Measurements from ENCODE around the gene MARK2. TPM values are rescaled to one million over a fixed set of nuclear protein-coding genes. Genes with fewer than 3 reads are reported as not detected.

MARK2 gene
- total RNA-seq, 4 donors from 2014 or later = 34.7 to 82.9 (median 72.1) TPM

DNA sequence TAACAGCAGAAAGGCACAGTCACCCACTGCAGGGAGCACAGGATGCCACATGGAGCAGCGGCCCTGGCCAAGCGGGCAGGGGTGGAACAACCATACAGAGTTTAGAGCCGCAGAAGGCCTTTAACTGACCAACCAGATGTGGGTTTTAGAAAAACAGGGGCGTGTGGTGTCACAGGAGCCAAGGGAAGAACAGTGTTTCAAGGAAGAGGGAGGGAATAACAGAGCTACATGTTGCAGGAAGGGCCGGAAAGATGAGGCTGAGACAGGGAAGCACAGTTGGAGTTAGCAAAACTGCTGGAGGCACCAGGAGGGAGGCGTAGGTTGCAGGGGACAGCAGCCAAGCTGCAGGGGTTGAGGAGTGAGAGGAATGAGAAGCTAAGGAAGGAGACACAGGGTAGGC is 92.1 kb downstream of the MARK2 start:
- Histone ChIP-seq H3K27me3 (no peaks in the 10 kb centered on the region), H3K36me3 (no peaks in the 10 kb centered on the region), H3K27ac (no peak overlapping the region), H3K4me3 (no peak overlapping the region), H3K9me3 (no peaks in the 10 kb centered on the region), H3K4me1 (no peaks in the 10 kb centered on the region)
- no peak for DNase-seq
- TF ChIP-seq, protein P1, sequence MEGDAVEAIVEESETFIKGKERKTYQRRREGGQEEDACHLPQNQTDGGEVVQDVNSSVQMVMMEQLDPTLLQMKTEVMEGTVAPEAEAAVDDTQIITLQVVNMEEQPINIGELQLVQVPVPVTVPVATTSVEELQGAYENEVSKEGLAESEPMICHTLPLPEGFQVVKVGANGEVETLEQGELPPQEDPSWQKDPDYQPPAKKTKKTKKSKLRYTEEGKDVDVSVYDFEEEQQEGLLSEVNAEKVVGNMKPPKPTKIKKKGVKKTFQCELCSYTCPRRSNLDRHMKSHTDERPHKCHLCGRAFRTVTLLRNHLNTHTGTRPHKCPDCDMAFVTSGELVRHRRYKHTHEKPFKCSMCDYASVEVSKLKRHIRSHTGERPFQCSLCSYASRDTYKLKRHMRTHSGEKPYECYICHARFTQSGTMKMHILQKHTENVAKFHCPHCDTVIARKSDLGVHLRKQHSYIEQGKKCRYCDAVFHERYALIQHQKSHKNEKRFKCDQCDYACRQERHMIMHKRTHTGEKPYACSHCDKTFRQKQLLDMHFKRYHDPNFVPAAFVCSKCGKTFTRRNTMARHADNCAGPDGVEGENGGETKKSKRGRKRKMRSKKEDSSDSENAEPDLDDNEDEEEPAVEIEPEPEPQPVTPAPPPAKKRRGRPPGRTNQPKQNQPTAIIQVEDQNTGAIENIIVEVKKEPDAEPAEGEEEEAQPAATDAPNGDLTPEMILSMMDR (IDR thresholded peaks at IDR 0.05) = no peak
- TF ChIP-seq POLR2A (IDR thresholded peaks at IDR 0.05) = no peak

- TF ChIP-seq, protein P1 (IDR thresholded peaks at IDR 0.05) = no peak
- no peak for TF ChIP-seq POLR2A (IDR thresholded peaks at IDR 0.05)
- Histone ChIP-seq H3K27ac (no peak overlapping the region), H3K27me3 (no peaks in the 10 kb centered on the region), H3K9me3 (no peaks in the 10 kb centered on the region), H3K4me1 (no peaks in the 10 kb centered on the region), H3K4me3 (no peak overlapping the region), H3K36me3 (no peaks in the 10 kb centered on the region)
- no peak for DNase-seq
Observed at GRCh38 chr11:63931876-63932275, 93.0 kb downstream of the MARK2 start.

GRCh38 chr11:63933459-63933858 is 94.5 kb downstream of the MARK2 start:
- Histone ChIP-seq H3K4me1 (peaks cover 0 to 6% (median 0%) of the 10 kb centered on the region in 4 donors), H3K27me3 (no peaks in the 10 kb centered on the region), H3K36me3 (no peaks in the 10 kb centered on the region), H3K9me3 (no peaks in the 10 kb centered on the region), H3K27ac (no peak overlapping the region), H3K4me3 (no peak overlapping the region)
- DNase-seq = no peak
- TF ChIP-seq, protein P1 (IDR thresholded peaks at IDR 0.05) = no peak
- no peak for TF ChIP-seq POLR2A (IDR thresholded peaks at IDR 0.05)

- Histone ChIP-seq H3K27me3 (no peaks in the 10 kb centered on the region), H3K36me3 (no peaks in the 10 kb centered on the region), H3K9me3 (no peaks in the 10 kb centered on the region), H3K4me3 (peak overlapping the region; percentile 56 to 87 (median 80)), H3K27ac (peak overlapping the region; percentile 69 to 79 (median 75)), H3K4me1 (peaks cover 0 to 18% (median 2%) of the 10 kb centered on the region in 4 donors)
- TF ChIP-seq, protein P1 (IDR thresholded peaks at IDR 0.05) = no peak
- no peak for TF ChIP-seq POLR2A (IDR thresholded peaks at IDR 0.05)
- peak in 1 of 3 donors; percentile 56 for DNase-seq
Observed at GRCh38 chr11:63937713-63938478, 99.0 kb downstream of the MARK2 start.

- peak; percentile 94 to 97 (median 97) for DNase-seq
- no peaks in the 10 kb centered on the region for H3K27me3 ChIP-seq
- no peaks in the 10 kb centered on the region for H3K9me3 ChIP-seq
- peak in 1 of 2 donors; percentile 15 for TF ChIP-seq POLR2A (IDR thresholded peaks at IDR 0.05)
- TF ChIP-seq, protein P1 (IDR thresholded peaks at IDR 0.05) = peak in 2 of 6 experiments; percentile 29 to 30
- no peaks in the 10 kb centered on the region for H3K36me3 ChIP-seq
- H3K4me1 ChIP-seq = peaks cover 0 to 25% (median 2%) of the 10 kb centered on the region in 4 donors
- peak within 1 kb of the TSS; percentile 56 to 87 (median 80) for H3K4me3 ChIP-seq
- H3K27ac ChIP-seq = peak within 1 kb of the TSS; percentile 69 to 79 (median 75)
Observed at GRCh38 chr11:63938479-63939396, 99.8 kb downstream of the MARK2 start, which contains the start of gene NAA40. Gene NAA40, plus strand, starts transcription at chr11:63939002. Its CDS starts 95 bp downstream, at chr11:63939097.

Measured in Peyer's patch (tissue), 4 donors.